Skeletal muscle tissue (tissue), 4 donors: ENCODE results near the gene IL17REL. TPM values are rescaled to one million over a fixed set of nuclear protein-coding genes. Genes with fewer than 3 reads are reported as not detected.

ENCODE experiments used
- H3K27ac ChIP-seq: one replicate; pipeline ENCODE4 v1.7.0; 2013; ENCODE audit warnings: mild to moderate bottlenecking, low read depth, low read length, inconsistent platforms
- H3K27me3 ChIP-seq, 3 donors: one replicate each; pipeline ENCODE4 v1.7.0; 2013; ENCODE audit warnings: low read length in 3 of 3; ENCODE audit not compliant: control insufficient read depth in 3 of 3, insufficient read depth in 3 of 3
- H3K36me3 ChIP-seq, 3 donors: one replicate each; pipeline ENCODE4 v1.7.0; 2013; ENCODE audit warnings: low read length in 3 of 3; ENCODE audit not compliant: control insufficient read depth in 3 of 3, insufficient read depth in 3 of 3
- H3K4me1 ChIP-seq, 3 donors: one replicate each; pipeline ENCODE4 v1.7.0; 2013; ENCODE audit warnings: low read length in 3 of 3, mild to moderate bottlenecking in 3 of 3; ENCODE audit not compliant: control insufficient read depth in 3 of 3, insufficient read depth in 3 of 3
- H3K4me3 ChIP-seq, 3 donors: one replicate each; pipeline ENCODE4 v1.7.0; 2013; ENCODE audit warnings: low read length in 3 of 3
- H3K9ac ChIP-seq, 3 donors: one replicate each; pipeline ENCODE4 v1.7.0; 2013; ENCODE audit warnings: low read length in 3 of 3, mild to moderate bottlenecking in 3 of 3, moderate library complexity in 2 of 3, low read depth in 1 of 3
- H3K9me3 ChIP-seq, 3 donors: one replicate each; pipeline ENCODE4 v1.7.0; 2013; ENCODE audit warnings: low read length in 3 of 3; ENCODE audit not compliant: control insufficient read depth in 3 of 3
- total RNA-seq: library from RNA; depleted of rRNA; stranded (reverse); fragments of >200 nt; gene quantifications from one replicate; pipeline ENCODE4 v1.2.3, GENCODE V29; 2014
- donor health status: Osteomylitis.

The IL17REL gene
- total RNA-seq, 1 donor from 2014 or later = not detected

DNA sequence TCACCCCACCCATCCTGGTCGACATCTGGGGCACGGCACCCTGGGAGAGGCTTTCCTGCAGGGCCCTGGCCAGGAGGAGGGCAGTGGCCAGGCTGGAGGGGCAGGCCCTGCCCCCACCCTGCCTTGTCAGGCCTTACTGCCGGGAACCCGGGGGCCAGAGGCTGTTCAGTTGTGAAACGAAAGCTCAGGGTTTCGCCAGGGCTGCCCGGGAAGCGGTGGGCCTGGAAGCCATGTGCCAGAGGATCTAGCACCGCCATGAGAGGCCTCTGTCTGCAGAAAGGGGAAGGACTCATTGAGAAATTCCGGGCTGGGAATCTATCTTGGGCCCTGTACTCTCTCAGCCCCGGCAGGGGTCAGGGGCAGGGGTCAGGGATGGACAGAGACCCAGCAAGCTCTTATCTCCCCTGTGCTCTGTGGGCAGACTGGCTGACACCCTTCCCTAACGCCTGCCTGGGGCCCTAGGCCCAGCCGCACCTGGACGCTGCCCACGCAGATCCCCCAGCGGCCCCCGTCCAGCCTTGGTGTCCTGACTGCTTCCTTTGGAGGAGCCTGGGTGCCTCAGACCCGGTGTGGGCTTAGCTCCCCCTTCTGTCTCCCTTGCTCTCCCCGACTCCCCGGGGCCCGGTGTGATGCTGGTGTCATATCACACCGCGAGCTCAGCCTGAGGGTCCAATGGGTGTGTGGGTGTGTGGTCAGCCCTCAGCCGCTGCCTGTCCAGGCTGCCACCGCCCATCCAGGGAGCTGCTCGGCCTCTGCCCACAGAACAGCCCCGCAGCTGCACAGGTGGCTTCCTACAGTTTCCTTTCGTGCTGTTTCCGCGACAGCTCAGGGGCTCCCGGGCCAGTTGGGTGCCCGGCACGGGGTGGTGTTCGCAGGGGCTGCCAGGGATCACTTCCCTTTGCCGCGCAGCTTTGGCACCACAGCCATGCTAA, 45.5 kb downstream of the IL17REL start:
- Histone ChIP-seq H3K9ac (peak overlapping the region; percentile 79 to 85 (median 82)), H3K4me3 (peak overlapping the region; percentile 43 to 76 (median 57)), H3K4me1 (peaks cover 65 to 88% (median 87%) of the 10 kb centered on the region in 3 donors), H3K36me3 (peaks cover 15 to 20% (median 16%) of the 10 kb centered on the region in 3 donors), H3K27ac (peak overlapping the region; percentile 90), H3K9me3 (no peaks in the 10 kb centered on the region), H3K27me3 (no peaks in the 10 kb centered on the region)

- no peaks in the 10 kb centered on the region for H3K27me3 ChIP-seq
- peak overlapping the region; percentile 90 for H3K27ac ChIP-seq
- H3K9ac ChIP-seq = peak overlapping the region; percentile 79 to 85 (median 82)
- peak overlapping the region in 2 of 3 donors; percentile 29 to 57 for H3K4me3 ChIP-seq
- no peaks in the 10 kb centered on the region for H3K9me3 ChIP-seq
- peaks cover 65 to 88% (median 80%) of the 10 kb centered on the region in 3 donors for H3K4me1 ChIP-seq
- peaks cover 16 to 22% (median 20%) of the 10 kb centered on the region in 3 donors for H3K36me3 ChIP-seq
These were observed 46.4 kb downstream of the IL17REL start for GRCh38 chr22:49966041-49966773.

DNA sequence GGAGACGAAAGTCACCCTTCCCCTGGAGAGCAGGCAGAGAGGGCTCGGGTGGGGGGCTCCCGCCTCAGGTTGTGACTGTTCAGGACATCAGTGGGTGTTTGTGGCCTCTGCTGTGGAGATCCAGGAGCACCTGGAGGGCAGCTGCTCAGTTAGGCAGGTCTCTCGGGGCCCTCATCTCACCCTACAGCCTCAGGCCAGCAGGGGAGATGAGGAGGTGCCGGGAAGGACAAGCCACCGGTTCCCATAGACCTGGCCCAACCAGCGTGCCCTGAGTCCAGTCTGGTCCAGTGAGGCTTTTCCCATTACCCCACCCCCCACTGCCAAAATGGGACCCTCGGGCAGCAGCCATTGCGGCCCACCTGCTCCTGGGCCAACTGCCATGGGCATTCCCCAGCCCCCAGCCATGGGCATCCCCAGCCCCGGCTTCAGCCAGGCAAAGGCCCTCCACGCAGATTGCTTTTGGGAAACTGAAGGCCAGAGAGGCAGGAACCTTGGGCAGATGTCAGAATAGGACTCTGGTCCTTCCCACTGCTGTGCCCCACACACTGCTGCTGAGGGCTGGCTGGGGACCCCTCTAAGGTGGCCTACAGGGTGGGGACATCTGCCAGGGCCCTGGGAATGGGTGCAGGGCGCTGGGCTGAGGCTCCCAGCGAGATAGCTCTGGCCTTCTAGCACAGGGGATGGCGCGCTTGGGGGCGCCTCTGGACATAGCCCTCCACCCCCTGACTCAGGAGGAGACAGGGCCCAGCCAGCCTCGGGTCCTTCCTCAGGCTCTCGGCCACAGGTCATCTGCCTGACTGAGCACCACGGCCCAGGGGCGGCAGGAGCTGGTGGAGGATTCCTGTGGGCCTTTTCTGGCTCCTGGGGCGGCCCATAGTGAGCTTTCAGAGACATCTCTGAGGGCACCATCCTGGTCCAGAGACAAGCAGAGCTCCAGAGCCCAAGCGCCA, 47.2 kb downstream of the IL17REL start:
- H3K9me3 ChIP-seq = no peaks in the 10 kb centered on the region
- H3K36me3 ChIP-seq = peaks cover 16 to 22% (median 20%) of the 10 kb centered on the region in 3 donors
- peak overlapping the region in 2 of 3 donors; percentile 32 to 94 for H3K9ac ChIP-seq
- peak overlapping the region; percentile 90 for H3K27ac ChIP-seq
- peak overlapping the region in 1 of 3 donors; percentile 24 for H3K4me3 ChIP-seq
- H3K4me1 ChIP-seq = peaks cover 56 to 81% (median 73%) of the 10 kb centered on the region in 3 donors
- H3K27me3 ChIP-seq = no peaks in the 10 kb centered on the region

DNA sequence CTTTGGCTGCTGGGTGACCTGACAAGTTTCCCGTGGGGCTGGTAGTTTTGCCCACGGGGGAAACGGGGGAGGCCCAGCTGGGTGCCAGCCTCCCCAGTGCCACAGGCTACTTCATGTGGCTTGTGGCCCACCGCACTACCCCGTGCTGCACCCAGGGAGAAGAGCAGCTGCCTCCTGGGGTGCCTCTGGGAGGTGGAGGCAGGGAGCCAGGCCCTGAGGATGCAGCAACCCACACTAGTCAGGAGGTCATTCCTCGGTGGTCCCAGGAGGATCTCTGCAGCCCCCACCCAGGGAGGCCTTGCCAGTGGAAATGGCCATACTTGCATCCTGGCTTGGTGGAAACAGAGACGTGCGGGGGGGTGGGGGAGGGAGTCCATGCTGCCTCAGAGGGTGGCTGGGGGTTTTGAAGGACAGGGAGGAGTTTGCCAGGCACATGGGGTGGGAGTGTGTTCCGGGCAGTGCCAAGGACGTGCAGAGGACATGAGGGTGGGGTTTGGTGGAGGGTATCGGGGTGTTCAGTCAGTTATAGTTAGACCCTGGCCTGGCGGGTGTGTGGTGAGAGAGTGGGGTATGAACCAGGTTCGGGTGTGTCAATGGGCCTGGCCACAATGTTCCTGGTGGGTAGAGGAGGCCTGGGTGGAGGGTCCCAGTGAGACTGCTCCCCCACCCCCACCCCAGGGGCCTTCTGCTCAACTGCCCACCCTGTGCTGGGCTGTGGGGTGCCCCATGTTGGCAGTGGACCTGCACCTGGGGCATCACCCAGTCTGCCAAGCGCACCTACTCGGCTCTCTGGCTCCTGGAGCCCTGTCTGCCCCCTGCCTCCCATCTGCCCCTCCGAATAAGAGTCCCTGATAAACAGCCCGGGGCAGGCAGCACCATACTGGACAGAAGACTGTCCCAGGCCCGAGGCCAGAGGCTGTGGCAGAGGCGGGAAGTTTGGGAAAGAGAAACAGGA, 48.2 kb downstream of the IL17REL start:
- H3K4me3 ChIP-seq = peak overlapping the region; percentile 61 to 86 (median 78)
- peaks cover 60 to 81% (median 74%) of the 10 kb centered on the region in 3 donors for H3K4me1 ChIP-seq
- H3K27ac ChIP-seq = peak overlapping the region; percentile 83
- H3K27me3 ChIP-seq = no peaks in the 10 kb centered on the region
- peaks cover 16 to 22% (median 20%) of the 10 kb centered on the region in 3 donors for H3K36me3 ChIP-seq
- H3K9ac ChIP-seq = peak overlapping the region; percentile 57 to 94 (median 88)
- no peaks in the 10 kb centered on the region for H3K9me3 ChIP-seq

DNA sequence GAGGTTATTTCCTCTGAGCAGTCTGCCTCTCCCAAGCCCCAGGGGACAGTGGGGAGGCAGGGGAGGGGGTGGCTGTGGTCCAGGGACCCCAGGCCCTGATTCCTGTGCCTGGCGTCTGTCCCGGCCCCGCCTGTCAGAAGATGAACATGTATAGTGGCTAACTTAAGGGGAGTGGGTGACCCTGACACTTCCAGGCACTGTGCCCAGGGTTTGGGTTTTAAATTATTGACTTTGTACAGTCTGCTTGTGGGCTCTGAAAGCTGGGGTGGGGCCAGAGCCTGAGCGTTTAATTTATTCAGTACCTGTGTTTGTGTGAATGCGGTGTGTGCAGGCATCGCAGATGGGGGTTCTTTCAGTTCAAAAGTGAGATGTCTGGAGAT, 48.9 kb downstream of the IL17REL start:
- Histone ChIP-seq H3K9me3 (no peaks in the 10 kb centered on the region), H3K36me3 (peaks cover 16 to 22% (median 20%) of the 10 kb centered on the region in 3 donors), H3K4me1 (peaks cover 63 to 81% (median 72%) of the 10 kb centered on the region in 3 donors), H3K9ac (peak overlapping the region; percentile 57 to 94 (median 88)), H3K27ac (peak overlapping the region; percentile 83), H3K4me3 (peak overlapping the region; percentile 61 to 86 (median 78)), H3K27me3 (no peaks in the 10 kb centered on the region)

DNA sequence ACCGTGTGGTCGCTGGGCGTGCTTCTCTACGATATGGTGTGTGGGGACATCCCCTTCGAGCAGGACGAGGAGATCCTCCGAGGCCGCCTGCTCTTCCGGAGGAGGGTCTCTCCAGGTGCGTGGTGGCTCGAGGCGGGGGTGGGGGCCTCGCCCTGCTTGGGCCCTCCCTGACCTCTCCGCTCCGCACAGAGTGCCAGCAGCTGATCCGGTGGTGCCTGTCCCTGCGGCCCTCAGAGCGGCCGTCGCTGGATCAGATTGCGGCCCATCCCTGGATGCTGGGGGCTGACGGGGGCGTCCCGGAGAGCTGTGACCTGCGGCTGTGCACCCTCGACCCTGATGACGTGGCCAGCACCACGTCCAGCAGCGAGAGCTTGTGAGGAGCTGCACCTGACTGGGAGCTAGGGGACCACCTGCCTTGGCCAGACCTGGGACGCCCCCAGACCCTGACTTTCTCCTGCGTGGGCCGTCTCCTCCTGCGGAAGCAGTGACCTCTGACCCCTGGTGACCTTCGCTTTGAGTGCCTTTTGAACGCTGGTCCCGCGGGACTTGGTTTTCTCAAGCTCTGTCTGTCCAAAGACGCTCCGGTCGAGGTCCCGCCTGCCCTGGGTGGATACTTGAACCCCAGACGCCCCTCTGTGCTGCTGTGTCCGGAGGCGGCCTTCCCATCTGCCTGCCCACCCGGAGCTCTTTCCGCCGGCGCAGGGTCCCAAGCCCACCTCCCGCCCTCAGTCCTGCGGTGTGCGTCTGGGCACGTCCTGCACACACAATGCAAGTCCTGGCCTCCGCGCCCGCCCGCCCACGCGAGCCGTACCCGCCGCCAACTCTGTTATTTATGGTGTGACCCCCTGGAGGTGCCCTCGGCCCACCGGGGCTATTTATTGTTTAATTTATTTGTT, 49.6 kb downstream of the IL17REL start:
- Histone ChIP-seq H3K4me1 (peaks cover 59 to 75% (median 66%) of the 10 kb centered on the region in 3 donors), H3K36me3 (peaks cover 16 to 22% (median 20%) of the 10 kb centered on the region in 3 donors), H3K4me3 (peak overlapping the region; percentile 61 to 86 (median 78)), H3K27ac (peak overlapping the region; percentile 83), H3K27me3 (no peaks in the 10 kb centered on the region), H3K9me3 (no peaks in the 10 kb centered on the region), H3K9ac (peak overlapping the region; percentile 76 to 94 (median 88))

DNA sequence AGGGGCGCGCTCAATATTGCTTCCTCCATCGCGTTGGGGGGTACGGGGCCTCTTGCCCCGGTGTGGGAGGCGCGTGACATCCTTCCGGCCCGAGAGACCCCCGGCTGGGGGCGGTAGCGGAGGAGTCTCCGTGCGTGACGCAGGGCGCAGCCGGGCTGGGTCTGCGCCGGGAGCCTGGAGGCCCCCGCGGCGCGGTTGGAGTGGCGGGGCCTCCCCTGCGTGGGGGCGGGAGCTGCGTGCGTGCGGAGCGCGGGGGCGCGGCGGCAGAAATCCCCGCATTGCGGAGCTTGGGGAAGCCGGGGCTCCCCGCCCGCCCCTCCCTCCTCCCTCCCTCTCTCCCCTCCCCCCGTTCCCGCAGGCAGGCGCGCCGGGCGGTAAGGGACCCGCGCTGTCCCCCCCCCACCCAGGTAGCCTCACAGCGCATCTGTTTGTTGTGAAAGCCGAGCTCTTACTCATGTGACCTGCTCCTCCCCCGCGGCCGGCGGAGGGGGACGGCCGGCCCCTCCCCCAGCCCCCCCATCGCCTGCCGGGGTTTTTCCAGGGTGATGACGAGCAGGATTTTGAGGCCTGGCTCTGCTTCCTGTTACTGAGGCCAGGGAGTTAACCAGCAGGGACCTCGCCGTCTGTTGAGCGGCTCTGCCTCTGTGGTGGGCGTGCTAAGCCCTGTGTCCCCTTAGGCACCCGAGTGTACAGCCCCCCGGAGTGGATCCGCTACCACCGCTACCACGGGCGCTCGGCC, 50.4 kb downstream of the IL17REL start:
- Histone ChIP-seq H3K27me3 (no peaks in the 10 kb centered on the region), H3K4me1 (peaks cover 51 to 67% (median 57%) of the 10 kb centered on the region in 3 donors), H3K27ac (peak overlapping the region; percentile 92), H3K4me3 (peak overlapping the region; percentile 86 to 94 (median 92)), H3K9ac (peak overlapping the region; percentile 87 to 97 (median 90)), H3K36me3 (peaks cover 16 to 22% (median 20%) of the 10 kb centered on the region in 3 donors), H3K9me3 (no peaks in the 10 kb centered on the region)
